GM23248 (cell line): ENCODE data around the gene ZNF738.

Source experiments
- EZH2 ChIP-seq: fragments of 200-600 bp; sonication (generic); IDR thresholded peaks from 2 replicates; pipeline ENCODE4 v1.6.1; 2018; ENCODE audit warnings: antibody characterized with exemption, mild to moderate bottlenecking; ENCODE audit not compliant: insufficient read depth, poor library complexity, severe bottlenecking
- EZH2phosphoT487 ChIP-seq: fragments of 200-600 bp; sonication (generic); IDR thresholded peaks from 2 replicates; pipeline ENCODE4 v1.6.1; 2018; ENCODE audit warnings: antibody characterized with exemption, moderate library complexity, mild to moderate bottlenecking, low read depth; ENCODE audit not compliant: insufficient read depth

GRCh38 chr19:21423057-21424041 is 64.5 kb downstream of the ZNF738 start:
- no peak for TF ChIP-seq EZH2phosphoT487
- TF ChIP-seq EZH2 = no peak
